Hematopoietic multipotent progenitor cell treated with erythropoietin and hydrocortisone succinate and interleukin-3 and kit ligand, for 4 days (in vitro differentiated cells): ENCODE results near the gene CGREF1.
A peak's percentile ranks its signal among the peaks of the same experiment; 100 is the strongest.
"Not testable (repeated sequence)": the region's sequence is repeated elsewhere in the genome, so short reads cannot be mapped to it uniquely, and the experiment has no call there.

Experiments
- DNase-seq: peaks from one replicate; pipeline ENCODE4 v3.0.0-alpha.2; 2015

The CGREF1 gene

GRCh38 chr2:27137322-27137935 lies 18.5 kb upstream of the CGREF1 start:
- DNase-seq, result no peak

DNA sequence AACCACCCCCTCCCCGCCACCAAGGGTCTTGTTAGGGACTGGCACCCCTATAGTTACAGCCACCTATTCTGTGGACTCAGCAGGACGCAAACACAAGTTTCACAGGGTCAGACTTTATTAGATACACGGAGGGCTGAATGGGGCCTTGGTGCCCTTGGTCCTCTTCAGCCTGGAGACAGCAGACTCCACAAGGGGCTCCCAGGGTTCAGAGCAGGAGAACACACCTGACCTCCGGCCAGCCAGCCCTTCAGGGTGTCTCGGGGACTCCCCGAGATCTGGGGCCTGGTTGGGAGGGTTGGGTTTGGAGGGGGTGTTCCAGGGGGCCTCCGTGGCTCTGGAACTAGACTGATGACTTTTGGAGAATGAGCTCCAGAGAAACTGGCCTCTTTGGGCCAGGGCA lies 17.8 kb upstream of the CGREF1 start:
- DNase-seq, result no peak

DNA sequence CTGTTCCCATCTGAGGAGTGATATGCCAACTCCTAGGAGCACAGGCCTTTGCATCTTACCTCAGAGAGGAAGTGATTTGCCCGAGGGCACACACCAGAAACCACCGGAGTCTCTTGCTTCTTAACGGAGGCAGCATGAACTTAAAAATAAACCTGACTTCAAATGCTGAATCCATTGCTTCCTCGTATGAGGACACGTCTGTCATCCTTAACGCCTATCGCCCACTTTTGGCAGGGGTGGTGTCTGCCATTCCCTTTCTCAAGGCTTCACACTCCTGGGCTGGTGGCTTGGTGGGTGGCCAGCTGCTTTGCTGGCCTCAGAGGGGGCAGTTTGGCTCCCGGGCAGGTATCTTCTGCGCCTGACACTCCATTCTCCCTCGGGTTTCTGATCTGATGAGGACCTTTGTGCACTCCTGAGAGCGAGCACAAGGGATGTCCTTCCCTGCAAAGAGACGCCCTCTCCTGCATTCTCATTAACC lies 16.6 kb upstream of the CGREF1 start:
- DNase-seq, result no peak

GRCh38 chr2:27134781-27135477 lies 16.0 kb upstream of the CGREF1 start:
- DNase-seq, result no peak

- DNase-seq, result peak; percentile 98
These were observed 15.2 kb upstream of the CGREF1 start, which contains the start of gene PREB for GRCh38 chr2:27133905-27134780. PREB (minus strand) TSS chr2:27134636; CDS start chr2:27134421, 215 bp downstream.

GRCh38 chr2:27133195-27133875 lies 14.4 kb upstream of the CGREF1 start:
- DNase-seq, result peak; percentile 54

DNA sequence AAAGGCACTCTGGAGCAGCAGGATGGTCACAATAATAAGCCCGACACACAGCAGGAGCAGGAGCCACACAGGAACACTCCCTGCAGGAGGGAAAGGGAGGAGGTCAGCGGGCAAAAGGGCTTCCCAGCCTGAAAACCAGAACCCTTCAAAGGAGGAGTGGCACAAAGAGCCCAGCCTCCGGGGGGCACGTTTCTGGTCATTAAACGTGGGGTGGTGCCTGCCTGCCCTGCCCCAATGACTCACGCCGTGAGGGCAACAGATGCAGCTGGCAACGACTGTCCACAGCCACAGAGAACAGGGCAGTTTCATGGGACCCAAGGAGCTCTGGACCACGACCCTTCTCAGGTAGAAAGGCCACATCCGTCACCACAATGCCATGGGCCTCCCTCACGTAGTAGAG lies 12.5 kb upstream of the CGREF1 start:
- no peak for DNase-seq

DNA sequence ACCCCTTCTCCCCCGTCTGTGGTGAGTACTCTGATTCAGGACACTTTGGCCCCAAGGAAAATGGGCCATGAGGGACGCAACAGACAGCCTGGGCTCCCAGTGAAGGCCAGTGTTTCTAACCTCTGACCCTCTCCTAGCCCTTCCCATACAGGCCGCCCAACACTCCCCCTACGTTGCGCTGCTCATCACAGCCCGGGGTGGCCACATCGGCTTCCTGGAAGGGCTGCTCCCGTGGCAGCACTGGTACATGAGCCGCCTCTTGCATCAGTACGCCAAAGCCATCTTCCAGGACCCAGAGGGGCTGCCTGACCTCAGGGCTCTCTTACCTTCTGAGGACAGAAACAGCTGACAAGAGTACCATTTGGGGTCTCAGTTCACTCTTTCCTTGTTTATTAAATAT lies 11.5 kb upstream of the CGREF1 start:
- no peak for DNase-seq

GRCh38 chr2:27128668-27129571 lies 10.0 kb upstream of the CGREF1 start:
- DNase-seq, result peak; percentile 64

DNA sequence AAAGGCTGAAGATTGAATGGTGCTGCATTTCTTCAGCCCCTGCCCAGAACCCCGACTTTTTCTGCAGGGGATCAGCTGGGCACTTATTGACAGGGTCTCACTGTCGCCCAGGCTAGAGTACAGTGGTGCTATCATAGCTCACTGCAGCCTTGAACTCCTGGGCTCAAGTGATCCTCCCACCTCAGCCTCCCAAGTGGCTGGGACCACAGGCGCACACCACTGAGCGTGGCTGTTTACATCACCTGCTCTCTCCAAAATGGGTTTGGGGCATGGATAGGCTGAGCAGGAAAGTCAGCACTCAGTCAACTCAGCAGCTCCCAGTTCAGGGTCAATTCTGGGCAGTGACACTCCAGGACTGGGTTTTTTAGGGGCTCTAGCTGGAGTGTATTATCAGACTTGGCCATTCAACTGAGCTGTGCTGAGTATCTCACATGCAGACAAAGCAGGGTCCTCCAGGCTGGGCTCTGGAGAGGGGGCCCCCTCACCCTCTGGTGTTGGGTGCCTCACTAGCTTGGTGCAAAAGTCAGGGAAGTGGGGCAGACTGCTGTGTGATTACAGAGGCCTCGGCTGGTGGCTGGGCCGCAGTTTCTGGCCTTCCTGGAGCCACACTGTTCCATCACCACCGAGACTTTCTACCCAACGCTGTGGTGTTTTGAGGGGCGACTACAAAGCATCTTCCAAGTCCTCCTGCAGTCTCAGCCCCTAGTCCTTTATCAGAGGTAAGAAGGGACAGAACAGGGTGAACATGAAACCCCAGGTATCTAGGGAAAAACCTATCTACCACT lies 9.1 kb upstream of the CGREF1 start:
- no peak for DNase-seq

DNA sequence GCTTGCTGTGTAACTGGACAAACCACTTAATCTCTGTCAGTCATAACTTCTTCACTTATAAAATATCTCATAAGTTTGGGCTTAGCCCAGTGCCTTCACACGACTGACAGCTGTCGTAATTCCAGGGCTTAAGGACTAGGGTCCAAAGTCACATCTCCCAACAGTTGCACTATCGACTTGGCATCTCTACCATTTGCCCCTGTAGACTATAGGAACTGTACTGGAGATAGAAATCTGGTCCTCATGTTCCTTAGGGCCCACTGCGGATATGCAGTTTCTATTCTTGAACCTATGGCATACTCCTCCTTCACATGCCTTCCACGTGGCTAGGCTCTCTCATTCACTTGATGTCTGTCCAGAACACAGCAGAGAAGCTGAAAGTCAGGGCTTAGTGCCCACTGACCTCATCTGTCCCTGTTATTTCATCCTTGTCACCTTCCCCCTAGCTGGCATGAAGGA lies 7.4 kb upstream of the CGREF1 start:
- DNase-seq, result no peak

- no peak for DNase-seq
These were observed 6.2 kb upstream of the CGREF1 start for GRCh38 chr2:27125104-27125503.

DNA sequence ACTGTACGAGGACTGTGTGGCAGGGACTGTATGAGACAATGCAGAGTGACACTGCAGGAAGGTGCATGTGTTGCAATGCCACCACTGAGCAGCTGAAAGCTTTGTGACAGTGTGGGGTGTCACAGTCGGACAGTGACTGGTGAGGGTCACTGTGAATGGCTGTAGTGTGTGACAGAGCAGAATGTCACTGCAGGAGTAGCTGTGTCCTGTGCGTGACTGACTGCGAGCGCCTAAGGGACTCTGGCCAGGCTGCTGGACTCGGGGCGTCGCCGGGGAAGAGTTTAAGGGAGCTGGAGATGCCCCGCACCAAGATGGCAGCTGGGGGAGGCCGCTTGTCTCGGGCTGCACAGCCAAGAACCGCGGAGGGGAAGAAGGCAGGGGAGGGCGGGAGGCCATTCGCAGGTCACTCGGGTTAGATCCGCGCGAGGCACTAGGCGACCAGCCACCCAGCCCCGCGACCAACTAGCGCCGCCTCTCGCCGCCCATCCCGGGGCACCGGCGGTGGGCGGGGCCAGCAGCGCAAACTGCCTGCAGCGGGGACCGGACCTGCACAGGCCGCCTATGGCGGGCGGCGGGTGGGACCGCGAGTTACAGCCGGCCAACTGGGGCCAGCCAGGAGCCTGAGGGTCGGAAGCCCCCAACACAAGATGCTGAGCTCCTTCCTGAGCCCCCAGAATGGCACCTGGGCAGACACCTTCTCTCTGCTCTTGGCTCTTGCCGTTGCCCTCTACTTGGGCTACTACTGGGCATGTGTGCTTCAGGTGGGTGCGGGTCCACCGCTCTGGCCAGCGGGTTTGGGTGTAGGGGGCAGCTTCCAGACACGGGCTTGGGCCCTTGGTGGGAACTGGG lies 4.6 kb upstream of the CGREF1 start, which contains the start of gene ABHD1:
TSS of gene ABHD1 (plus strand) at position 514 of the 849 bp plus-strand sequence. CDS start at position 648, 134 bp downstream.
- peak; percentile 70 for DNase-seq

DNA sequence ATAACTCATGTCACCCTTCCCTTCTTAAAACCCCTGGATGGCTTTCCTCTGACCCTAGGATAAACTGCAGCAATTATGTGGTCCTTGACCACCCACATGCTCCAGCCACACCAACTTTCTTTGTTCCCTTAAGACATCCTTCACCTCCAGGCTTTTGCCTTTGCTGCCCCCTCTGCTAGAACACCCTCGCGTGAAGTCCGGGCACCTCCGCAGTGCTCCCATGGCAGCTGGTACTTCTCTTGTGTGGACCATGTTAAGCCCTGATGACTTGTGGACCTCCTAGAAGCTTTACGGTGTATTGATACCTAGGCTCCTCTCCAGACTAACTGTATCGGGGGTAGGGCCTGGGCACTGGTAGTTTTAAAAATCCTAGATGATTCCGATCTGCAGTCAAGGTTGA lies 3.9 kb upstream of the CGREF1 start:
- DNase-seq, result no peak

GRCh38 chr2:27121906-27122305 lies 3.0 kb upstream of the CGREF1 start:
- no peak for DNase-seq

DNA sequence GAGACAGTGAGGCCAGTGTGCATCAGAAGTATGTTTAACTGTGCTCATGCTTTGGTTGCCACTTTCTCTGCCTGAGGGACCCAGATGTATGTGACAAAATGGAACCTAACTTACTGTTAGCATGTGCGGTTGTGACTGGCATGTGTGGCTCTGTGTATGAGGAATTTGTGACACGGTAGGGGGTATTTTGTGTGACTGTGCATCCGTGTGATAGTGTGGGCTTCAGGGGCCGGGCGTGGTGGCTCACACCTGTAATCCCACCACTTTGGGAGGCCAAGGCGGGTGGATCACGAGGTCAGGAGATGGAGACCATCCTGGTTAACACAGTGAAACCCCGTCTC lies 372 bp upstream of the CGREF1 start:
- not testable (repeated sequence) for DNase-seq

GRCh38 chr2:27117995-27118524 lies 868 bp downstream of the CGREF1 start:
- no peak for DNase-seq

DNA sequence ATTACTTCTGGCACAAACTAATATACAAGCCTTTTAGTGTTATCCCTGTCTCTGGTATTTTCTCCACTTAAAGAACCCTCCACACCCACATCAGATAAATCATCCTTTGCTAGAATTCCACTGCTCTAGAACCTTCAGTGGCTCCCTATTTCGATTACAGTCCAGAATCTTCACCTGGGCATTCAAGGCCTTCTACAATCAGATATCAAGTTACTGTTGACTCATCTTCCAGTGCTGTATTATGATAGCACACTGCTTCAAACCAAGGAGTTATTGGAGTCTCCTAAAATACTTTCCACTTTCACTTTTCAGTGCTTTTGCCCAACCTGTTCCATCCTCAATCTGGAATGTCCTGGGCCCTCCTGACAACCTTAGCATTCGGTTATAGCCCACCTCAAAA lies 3.4 kb downstream of the CGREF1 start:
- no peak for DNase-seq

DNA sequence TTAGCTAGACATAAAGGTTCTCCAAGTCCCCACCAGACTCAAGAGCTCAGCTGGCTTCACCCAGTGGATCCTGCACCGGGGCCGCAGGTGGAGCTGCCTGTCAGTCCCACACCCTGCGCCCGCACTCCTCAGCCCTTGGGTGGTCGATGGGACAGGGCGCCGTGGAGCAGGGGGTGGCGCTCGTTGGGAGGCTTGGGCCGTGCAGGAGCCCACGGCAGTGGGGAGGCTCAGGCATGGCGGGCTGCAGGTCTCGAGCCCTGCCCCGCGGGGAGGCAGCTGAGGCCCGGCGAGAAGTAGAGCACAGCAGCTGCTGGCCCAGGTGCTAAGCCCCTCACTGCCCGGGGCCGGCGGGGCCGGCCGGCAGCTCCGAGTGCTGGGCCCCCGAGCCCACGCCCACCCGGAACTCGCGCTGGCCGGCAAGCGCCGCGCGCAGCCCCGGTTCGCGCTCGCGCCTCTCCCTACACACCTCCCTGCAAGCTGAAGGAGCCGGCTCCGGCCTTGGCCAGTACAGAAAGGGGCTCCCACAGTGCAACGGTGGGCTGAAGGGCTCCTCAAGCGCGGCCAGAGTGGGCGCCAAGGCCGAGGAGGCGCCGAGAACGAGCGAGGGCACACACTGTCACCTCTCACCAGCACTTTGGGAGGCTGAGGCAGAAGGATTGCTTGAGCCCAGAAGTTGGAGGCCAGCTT lies 7.4 kb downstream of the CGREF1 start:
- DNase-seq, result not testable (repeated sequence)
